GM18505 (cell line): ENCODE measurements around the gene FRY.

Experiments used
- ATAC-seq: cut with Tn5 transposase; IDR thresholded peaks from one replicate; pipeline ENCODE4 v1.9.1; 2021; ENCODE audit not compliant: unreplicated experiment
- POLR2A ChIP-seq: IDR thresholded peaks from 4 replicates; pipeline ENCODE4 v1.6.1; 2011; ENCODE audit warnings: borderline replicate concordance; ENCODE audit not compliant: insufficient read depth, insufficient read length; ENCODE audit errors: extremely low read depth

The FRY gene

DNA sequence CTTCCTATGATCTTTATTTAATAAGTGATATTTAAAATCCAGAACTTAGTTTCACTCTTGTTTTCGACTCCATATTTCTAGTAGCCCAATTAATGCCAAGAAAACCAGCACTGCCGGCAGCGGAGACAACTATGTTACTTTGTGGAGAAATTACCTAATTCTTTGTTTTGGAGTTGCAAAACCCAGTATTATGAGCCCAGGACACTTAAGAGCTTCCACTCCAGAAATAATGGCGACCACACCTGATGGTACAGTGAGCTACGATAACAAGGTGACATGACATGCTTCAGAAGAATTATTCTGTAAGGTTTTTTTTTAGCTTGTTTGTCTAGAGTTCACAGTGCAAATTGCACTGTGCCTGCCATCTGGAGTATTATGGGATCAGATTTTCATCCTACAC, 147.2 kb downstream of the FRY start:
- no peak for ATAC-seq
- TF ChIP-seq POLR2A: no peak

DNA sequence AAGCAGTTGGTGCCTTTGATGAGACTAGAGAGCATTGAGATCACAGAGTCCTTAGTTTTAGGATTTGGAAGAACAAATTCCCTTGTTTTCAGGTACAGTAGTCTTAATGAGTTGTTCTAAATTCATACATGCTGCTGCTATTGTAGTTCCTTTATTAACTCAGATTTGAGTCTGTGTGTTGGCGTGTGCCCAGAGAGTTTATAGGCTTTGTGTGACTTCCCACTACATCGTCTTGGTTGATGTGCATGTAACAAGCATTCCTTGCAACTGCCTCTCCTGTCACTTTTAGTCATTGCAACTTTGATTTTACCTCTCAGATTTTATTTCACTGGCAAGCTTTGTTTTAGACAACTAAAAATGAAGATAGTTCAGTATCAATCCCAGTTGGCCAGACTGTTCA, 148.1 kb downstream of the FRY start:
- no peak for ATAC-seq
- TF ChIP-seq POLR2A: no peak

DNA sequence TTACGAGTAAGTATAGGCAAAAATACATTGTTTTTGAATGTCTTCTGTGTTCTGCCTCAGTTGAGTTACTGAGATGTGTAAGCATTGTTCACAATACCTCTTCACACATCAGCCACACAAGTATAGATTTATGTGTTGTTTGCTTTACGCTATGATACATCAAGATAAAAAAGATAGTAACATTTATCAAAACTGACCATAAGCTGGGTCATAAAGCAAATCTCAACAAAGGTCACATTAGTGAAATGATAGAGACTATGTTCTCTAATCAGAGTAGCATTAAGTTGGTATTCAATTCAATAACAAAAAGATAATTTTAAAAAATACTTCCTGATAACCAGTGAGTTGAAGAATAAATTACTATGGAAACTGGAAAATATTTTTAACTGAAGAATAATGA, 156.1 kb downstream of the FRY start:
- ATAC-seq: no peak
- no peak for TF ChIP-seq POLR2A

DNA sequence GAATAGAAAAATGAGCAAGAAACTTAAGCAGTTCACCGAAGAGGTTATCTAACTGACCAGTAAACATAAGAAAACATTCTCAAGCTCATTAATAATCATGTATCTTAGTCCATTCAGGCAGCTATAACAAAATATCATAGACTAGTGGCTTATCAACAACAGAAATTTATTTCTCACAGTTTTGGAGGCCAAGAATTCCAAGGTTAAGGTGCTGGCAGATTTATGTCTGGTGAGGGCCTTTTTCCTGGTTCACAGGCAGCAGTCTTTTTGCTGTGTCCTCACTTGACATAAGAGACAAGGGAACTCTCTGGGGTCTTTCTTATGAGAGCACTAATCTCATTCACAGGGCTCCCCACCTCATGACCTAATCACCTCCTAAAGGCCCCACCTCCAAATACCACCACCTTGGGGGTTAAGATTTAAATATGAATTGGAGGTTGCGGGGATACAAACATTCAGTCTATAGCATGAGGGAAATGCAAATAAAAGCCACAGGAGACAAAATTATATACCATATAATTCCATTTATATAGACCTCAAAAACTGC, 160.0 kb downstream of the FRY start:
- TF ChIP-seq POLR2A: no peak
- ATAC-seq: no peak

DNA sequence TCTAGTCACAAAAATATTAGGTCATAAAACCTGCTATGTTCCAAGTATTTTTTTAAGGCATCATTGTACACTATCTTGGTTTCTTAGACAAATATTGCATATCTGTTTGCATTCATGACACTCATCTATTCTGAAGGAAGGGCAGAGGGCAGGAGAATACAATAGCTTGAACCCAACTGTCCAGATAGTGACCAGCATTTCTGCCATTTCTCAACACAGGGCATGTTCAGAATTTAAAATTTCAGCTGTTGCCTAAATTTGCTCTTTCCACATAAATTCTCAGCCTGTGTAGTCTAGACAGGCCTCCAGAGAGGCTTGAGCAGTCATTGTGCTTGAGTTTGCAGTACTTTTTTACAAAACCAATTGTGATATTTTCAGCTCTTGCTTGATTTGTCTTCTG, 164.1 kb downstream of the FRY start:
- no peak for ATAC-seq

DNA sequence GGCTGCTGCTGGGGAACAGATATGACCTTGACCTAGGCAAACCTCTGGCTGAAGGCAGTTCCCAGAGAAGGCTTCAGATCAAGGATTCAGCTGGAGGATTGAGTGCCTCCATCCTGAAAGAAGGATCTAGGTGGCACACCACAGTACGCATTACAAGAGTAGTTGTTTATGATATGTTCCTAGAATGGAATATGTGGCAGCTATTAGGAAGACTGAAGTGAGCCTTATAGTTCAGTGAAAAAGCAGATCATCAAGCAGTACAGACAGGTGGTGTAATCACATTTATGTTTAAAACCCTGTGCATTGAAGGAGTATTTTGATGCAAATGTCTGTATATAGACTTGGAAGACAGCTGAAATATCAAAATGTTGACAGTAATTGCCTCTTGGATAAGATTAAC, 167.6 kb downstream of the FRY start:
- TF ChIP-seq POLR2A: no peak
- ATAC-seq: no peak

More for the DNA sequence above, 164.1 kb downstream of the FRY start:
- TF ChIP-seq POLR2A: no peak

DNA sequence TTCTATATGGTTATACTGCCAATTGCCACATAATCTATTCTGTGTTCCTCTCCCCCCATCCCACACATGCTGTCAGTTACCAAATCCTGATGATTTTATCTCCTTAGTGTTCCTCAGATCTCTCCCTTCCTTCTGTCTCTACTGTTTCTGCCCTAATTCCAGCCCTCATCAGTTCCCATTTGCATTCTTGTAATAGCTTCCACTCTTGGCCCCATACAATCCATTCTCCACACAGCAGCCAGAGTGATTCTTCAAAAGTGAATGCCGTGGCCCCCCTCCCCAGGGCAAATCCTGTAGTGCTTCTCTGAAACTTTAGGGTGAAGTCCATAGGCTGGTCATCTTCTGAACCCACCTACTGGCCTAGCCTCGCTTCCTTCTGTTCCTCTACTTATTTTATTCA, 169.2 kb downstream of the FRY start:
- no peak for TF ChIP-seq POLR2A
- no peak for ATAC-seq

DNA sequence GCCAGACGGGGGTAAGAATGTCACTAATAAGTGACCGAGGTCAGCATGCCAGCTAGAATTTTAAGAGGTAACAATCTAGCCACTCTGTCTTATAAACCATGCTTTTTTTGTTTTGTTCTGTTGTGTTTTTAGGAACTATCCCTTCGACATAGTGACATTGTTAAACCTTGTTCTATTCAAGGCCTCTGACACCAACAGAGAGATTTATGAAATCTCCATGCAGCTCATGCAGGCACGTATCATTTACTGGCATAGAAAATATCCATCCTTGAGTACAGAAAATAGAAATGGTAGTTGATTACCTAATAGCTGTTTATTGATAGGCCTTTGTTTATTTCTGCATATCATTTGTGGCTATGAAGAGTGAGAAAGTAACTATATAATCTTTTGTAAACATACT, 170.2 kb downstream of the FRY start:
- TF ChIP-seq POLR2A: no peak
- ATAC-seq: no peak

DNA sequence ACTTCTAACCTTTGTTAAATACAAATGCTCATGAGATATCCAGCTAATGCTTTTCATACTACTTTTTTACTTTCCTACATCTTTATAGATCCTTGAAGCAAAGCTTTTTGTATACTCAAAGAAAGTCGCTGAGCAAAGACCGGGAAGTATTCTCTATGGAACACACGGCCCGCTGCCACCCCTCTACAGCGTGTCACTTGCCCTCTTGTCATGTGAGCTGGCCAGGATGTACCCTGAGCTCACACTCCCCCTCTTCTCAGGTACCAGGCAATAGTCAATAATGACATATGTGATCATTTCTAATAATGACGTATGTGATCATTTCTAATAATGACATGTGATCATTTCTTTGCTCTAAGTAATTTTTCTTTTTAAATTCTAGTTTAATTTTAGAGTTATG, 170.7 kb downstream of the FRY start:
- no peak for TF ChIP-seq POLR2A
- ATAC-seq: no peak

DNA sequence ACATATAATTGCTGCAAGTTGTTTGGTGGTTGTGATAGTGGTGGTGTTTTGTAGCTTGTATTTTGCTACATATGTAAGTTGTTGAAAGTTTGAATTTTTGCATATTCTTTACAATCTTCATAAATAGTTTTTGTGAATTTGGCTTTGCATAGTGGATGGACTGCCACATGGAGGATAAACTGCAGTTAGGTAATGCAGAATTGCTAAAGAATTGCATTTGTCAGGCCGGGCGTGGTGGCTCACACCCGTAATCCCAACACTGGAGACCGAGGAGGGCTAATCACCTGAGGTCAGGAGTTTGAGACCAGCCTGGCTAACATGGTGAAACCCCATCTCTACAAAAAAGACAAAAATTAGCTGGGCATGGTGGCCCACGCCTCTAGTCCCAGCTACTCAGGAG, 171.6 kb downstream of the FRY start:
- no peak for ATAC-seq
- no peak for TF ChIP-seq POLR2A

DNA sequence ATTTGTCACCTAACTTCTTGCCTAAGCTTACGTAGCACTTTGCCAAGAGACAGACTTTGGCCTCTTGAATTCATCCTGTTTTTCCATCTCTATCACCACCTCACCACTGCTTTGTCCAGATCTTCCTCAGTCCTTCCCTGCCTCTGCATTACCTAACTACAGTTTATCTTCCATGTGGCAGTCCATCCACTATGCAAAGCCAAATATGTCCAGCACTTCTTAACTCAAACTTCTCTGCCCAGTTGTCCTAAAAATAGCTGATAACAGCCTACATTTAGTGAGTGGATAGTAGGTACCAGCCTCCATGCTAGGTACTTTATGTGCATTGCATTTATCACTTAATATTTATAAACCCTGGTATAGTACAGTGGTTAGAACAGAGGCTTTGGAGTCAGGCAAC, 172.2 kb downstream of the FRY start:
- no peak for TF ChIP-seq POLR2A
- no peak for ATAC-seq

DNA sequence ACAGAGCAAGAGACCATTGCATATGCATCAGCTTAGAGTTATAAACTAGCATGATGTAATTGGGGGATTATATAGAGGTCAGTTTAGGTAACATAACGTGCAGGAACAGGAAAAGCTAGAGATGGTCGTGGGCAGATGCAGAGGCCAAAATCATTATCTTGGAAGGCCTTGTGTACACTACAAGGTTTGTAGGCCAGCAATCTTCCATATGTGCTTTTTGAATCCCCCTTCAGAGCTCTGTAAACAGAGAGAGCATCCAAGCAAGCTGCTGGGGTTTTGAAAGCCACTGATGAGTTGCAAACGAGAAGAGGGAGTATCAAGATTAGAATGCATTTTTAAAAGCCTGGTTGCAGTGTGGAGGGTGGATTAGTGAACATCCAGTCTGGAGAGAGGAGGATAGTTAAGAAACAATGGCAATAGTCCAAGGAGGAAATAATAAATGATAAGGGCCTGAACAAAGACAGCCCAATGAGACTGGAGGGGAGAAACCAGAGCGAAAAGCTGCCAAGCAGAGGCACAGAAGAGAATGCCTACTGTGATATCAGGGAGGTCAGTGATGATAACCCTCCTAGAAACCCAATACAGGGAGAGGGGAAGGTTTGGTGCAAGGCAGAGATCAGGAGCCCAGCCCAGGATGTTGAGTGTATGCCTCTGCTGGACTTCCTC, 174.0 kb downstream of the FRY start:
- ATAC-seq: no peak
- no peak for TF ChIP-seq POLR2A

DNA sequence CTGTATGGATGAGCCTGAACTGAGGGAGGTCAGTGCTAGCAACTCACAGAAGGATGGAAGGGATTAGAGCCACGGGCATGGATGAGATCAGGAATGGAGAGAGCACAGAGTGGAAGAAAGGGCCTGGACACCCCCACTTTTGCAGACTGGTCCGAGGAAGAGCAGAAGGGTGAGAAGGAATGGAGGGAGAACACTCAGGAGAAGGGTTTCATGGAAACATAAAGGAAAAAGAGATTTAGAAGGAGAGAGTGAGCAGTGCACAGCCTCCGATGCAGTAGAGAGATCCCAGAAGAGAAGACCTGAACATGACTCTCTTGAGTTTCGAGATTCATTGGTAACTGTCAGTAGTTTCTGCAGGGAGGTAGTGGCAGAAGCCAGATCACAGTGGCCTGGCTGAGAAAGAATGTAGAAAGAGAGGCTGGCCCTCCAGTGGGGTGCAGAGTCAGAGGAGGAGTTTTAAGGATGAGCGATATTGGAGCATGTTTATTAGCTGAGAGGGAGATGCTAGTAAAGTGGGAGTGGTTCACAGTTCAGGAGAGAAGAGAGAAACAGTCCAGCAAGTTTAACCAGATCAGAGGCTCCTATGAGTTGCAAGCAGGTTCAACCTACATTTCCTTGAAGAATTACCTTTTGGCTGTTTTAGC, 174.6 kb downstream of the FRY start:
- no peak for ATAC-seq
- TF ChIP-seq POLR2A: no peak

DNA sequence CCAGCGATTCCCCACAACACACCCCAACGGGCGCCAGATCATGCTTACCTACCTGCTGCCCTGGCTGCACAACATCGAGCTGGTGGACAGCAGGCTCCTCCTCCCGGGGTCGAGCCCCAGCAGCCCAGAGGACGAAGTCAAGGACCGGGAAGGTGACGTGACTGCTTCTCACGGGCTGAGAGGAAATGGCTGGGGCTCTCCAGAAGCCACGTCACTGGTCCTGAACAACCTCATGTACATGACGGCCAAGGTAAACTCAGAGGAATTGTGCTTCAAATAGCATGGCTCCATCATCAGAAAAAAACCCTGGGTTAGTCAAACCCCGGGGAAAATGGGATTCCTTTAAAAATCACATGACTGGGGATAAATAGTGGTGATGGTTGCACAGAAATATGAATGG, 177.3 kb downstream of the FRY start:
- ATAC-seq: no peak
- no peak for TF ChIP-seq POLR2A
